Effector memory CD4-positive, alpha-beta T cell (primary cell): ENCODE measurements around the gene MEAK7.

Experiments used
- DNase-seq, 3 donors: peaks; one replicate each; pipeline ENCODE4 v3.0.0-alpha.2; 2020
- H3K27ac ChIP-seq: 2 replicates; pipeline ENCODE4 v1.7.0; 2013; ENCODE audit warnings: mild to moderate bottlenecking, low read length, moderate library complexity; ENCODE audit not compliant: insufficient read depth, poor library complexity, severe bottlenecking
- H3K27me3 ChIP-seq: replicated peaks from 2 replicates; pipeline ENCODE4 v1.7.0; 2013; ENCODE audit warnings: mild to moderate bottlenecking, low read length; ENCODE audit not compliant: insufficient read depth, control insufficient read depth, poor library complexity, severe bottlenecking
- H3K36me3 ChIP-seq: 2 replicates; pipeline ENCODE4 v1.7.0; 2013; ENCODE audit warnings: mild to moderate bottlenecking, low read length, moderate library complexity; ENCODE audit not compliant: control insufficient read depth, insufficient read depth
- H3K4me1 ChIP-seq: 2 replicates; pipeline ENCODE4 v1.7.0; 2013; ENCODE audit warnings: low read length, mild to moderate bottlenecking; ENCODE audit not compliant: control insufficient read depth, insufficient read depth, poor library complexity, severe bottlenecking
- H3K4me3 ChIP-seq: 2 replicates; pipeline ENCODE4 v1.7.0; 2013; ENCODE audit warnings: low read length, low read depth, mild to moderate bottlenecking; ENCODE audit not compliant: insufficient read depth, poor library complexity, severe bottlenecking
- H3K9me3 ChIP-seq: 2 replicates; pipeline ENCODE4 v1.7.0; 2013; ENCODE audit warnings: mild to moderate bottlenecking, low read length, moderate library complexity; ENCODE audit not compliant: control insufficient read depth

The MEAK7 gene

GRCh38 chr16:84545114-84545737, 40.8 kb upstream of the MEAK7 start:
- H3K27ac ChIP-seq, result no peak overlapping the region
- H3K36me3 ChIP-seq, result no peaks in the 10 kb centered on the region
- peaks cover 26% of the 10 kb centered on the region for H3K4me1 ChIP-seq
- no peak for DNase-seq
- no peaks in the 10 kb centered on the region for H3K9me3 ChIP-seq
- no peak overlapping the region for H3K4me3 ChIP-seq
- no peaks in the 10 kb centered on the region for H3K27me3 ChIP-seq

- Histone ChIP-seq H3K4me3 (no peak overlapping the region), H3K27ac (no peak overlapping the region), H3K27me3 (no peaks in the 10 kb centered on the region), H3K36me3 (no peaks in the 10 kb centered on the region), H3K4me1 (peaks cover 18% of the 10 kb centered on the region), H3K9me3 (no peaks in the 10 kb centered on the region)
- no peak for DNase-seq
Measured at GRCh38 chr16:84544031-84544773, 39.7 kb upstream of the MEAK7 start.

GRCh38 chr16:84543253-84543652, 38.8 kb upstream of the MEAK7 start:
- Histone ChIP-seq H3K4me1 (peaks cover 11% of the 10 kb centered on the region), H3K9me3 (no peaks in the 10 kb centered on the region), H3K4me3 (no peak overlapping the region), H3K27me3 (no peaks in the 10 kb centered on the region), H3K27ac (no peak overlapping the region), H3K36me3 (no peaks in the 10 kb centered on the region)
- no peak for DNase-seq

- no peaks in the 10 kb centered on the region for H3K36me3 ChIP-seq
- H3K9me3 ChIP-seq, result no peaks in the 10 kb centered on the region
- no peaks in the 10 kb centered on the region for H3K27me3 ChIP-seq
- H3K27ac ChIP-seq, result no peak overlapping the region
- H3K4me3 ChIP-seq, result no peak overlapping the region
- H3K4me1 ChIP-seq, result peaks cover 7% of the 10 kb centered on the region
- no peak for DNase-seq
Measured at GRCh38 chr16:84541999-84542817, 37.7 kb upstream of the MEAK7 start.

GRCh38 chr16:84540194-84540593, 35.7 kb upstream of the MEAK7 start:
- DNase-seq, result no peak
- Histone ChIP-seq H3K4me1 (peaks cover 7% of the 10 kb centered on the region), H3K27me3 (no peaks in the 10 kb centered on the region), H3K27ac (no peak overlapping the region), H3K4me3 (no peak overlapping the region), H3K36me3 (no peaks in the 10 kb centered on the region), H3K9me3 (no peaks in the 10 kb centered on the region)

GRCh38 chr16:84538222-84538840, 33.9 kb upstream of the MEAK7 start:
- DNase-seq, result no peak
- no peak overlapping the region for H3K4me3 ChIP-seq
- no peaks in the 10 kb centered on the region for H3K4me1 ChIP-seq
- H3K27me3 ChIP-seq, result no peaks in the 10 kb centered on the region
- no peaks in the 10 kb centered on the region for H3K9me3 ChIP-seq
- no peaks in the 10 kb centered on the region for H3K36me3 ChIP-seq
- H3K27ac ChIP-seq, result no peak overlapping the region

GRCh38 chr16:84537491-84538151, 33.2 kb upstream of the MEAK7 start:
- Histone ChIP-seq H3K4me3 (no peak overlapping the region), H3K9me3 (no peaks in the 10 kb centered on the region), H3K36me3 (no peaks in the 10 kb centered on the region), H3K27me3 (no peaks in the 10 kb centered on the region), H3K27ac (no peak overlapping the region), H3K4me1 (no peaks in the 10 kb centered on the region)
- DNase-seq, result no peak

GRCh38 chr16:84535851-84536250, 31.4 kb upstream of the MEAK7 start:
- Histone ChIP-seq H3K4me3 (no peak overlapping the region), H3K36me3 (no peaks in the 10 kb centered on the region), H3K9me3 (no peaks in the 10 kb centered on the region), H3K4me1 (no peaks in the 10 kb centered on the region), H3K27me3 (no peaks in the 10 kb centered on the region), H3K27ac (no peak overlapping the region)
- no peak for DNase-seq

GRCh38 chr16:84535408-84535807, 30.9 kb upstream of the MEAK7 start:
- H3K9me3 ChIP-seq, result no peaks in the 10 kb centered on the region
- no peak overlapping the region for H3K4me3 ChIP-seq
- no peaks in the 10 kb centered on the region for H3K36me3 ChIP-seq
- H3K27me3 ChIP-seq, result no peaks in the 10 kb centered on the region
- no peak for DNase-seq
- H3K4me1 ChIP-seq, result no peaks in the 10 kb centered on the region
- H3K27ac ChIP-seq, result no peak overlapping the region
